HCT116 (cell line): ENCODE measurements around the gene PDP2. TPM values are rescaled to one million over a fixed set of nuclear protein-coding genes. Genes with fewer than 3 reads are reported as not detected.

ENCODE experiments used
- ATAC-seq: fragments of 200-7000 bp; cut with Tn5 transposase; 2 replicates; pipeline ENCODE4 v1.9.1; 2020; ENCODE audit warnings: mild to moderate bottlenecking, moderate library complexity
- BruUV-seq: library from RNA; stranded (reverse); fragments of 400-500 nt; replicated peaks from 2 replicates; lab custom pipeline; 2021; lab: Mats Ljungman, UMichigan
- CTCF ChIA-PET: fragments of 300-600 bp; sonication (Branson Sonifier 250); formaldehyde crosslinking; loops from one replicate; lab custom pipeline; 2021; ENCODE audit warnings: antibody characterized with exemption; lab: Charles Lee
- POLR2A ChIA-PET: fragments of 300-600, 350-600 bp; sonication (Branson Sonifier 250); formaldehyde crosslinking; loops from one replicate; lab custom pipeline; 2021; ENCODE audit warnings: antibody characterized with exemption; lab: Charles Lee
- RAD21 ChIA-PET, 2 experiments: fragments of 300-600 bp; sonication (Branson Sonifier 250); formaldehyde crosslinking; loops; one replicate each; lab custom pipeline; 2023; ENCODE audit warnings: low total read pairs in 2 of 2; ENCODE audit not compliant: uncharacterized antibody in 2 of 2, unreplicated experiment in 2 of 2, low non-redundant PET in 1 of 2; lab: Charles Lee
- DNase-seq: peaks from one replicate; pipeline ENCODE4 v3.0.0-alpha.2; 2010; ENCODE audit warnings: low read depth, low spot score
- H2AFZ ChIP-seq: fragments of 200-600 bp; shearing (Covaris generic), sonication (generic); 2 replicates; pipeline ENCODE4 v1.6.1; 2017; ENCODE audit warnings: low read depth, mixed run types, mixed read lengths, antibody characterized with exemption, low read length; ENCODE audit not compliant: poor library complexity, severe bottlenecking
- H3K27ac ChIP-seq: 2 replicates; pipeline ENCODE4 v1.5.1; 2012; ENCODE audit warnings: low read depth, low read length
- H3K27me3 ChIP-seq: fragments of 200-600 bp; sonication (generic); 2 replicates; pipeline ENCODE4 v1.6.1; 2016; ENCODE audit warnings: mixed run types, low read length, mixed read lengths; ENCODE audit not compliant: insufficient read depth
- H3K36me3 ChIP-seq, 2 experiments: fragments of 200-500 bp in 1 of 2; fragments of 200-600 bp in 1 of 2; sonication (Bioruptor generic) in 1 of 2; sonication (generic) in 1 of 2; 2 replicates each; pipeline versions ENCODE4 v1.5.1 to v1.6.1; 2014 to 2016; ENCODE audit warnings: low read length in 2 of 2, inconsistent platforms in 1 of 2, mixed read lengths in 1 of 2, mixed run types in 1 of 2; ENCODE audit not compliant: insufficient read depth in 2 of 2, control insufficient read depth in 1 of 2
- H3K4me1 ChIP-seq, 2 experiments: fragments of 200-600 bp in 1 of 2; sonication (generic) in 1 of 2; 2 replicates each; pipeline versions ENCODE4 v1.5.1 to v1.6.1; 2012 to 2017; ENCODE audit warnings: low read length in 2 of 2, inconsistent platforms in 1 of 2, mild to moderate bottlenecking in 1 of 2, mixed read lengths in 1 of 2, mixed run types in 1 of 2, moderate library complexity in 1 of 2; ENCODE audit not compliant: insufficient read depth in 2 of 2, control insufficient read depth in 1 of 2
- H3K4me2 ChIP-seq: fragments of 200-600 bp; sonication (generic); 2 replicates; pipeline ENCODE4 v1.6.1; 2017; ENCODE audit warnings: mixed run types, low read length, mixed read lengths
- H3K4me3 ChIP-seq, 2 experiments: fragments of 200-600 bp in 1 of 2; sonication (generic) in 1 of 2; replicated peaks in 1 of 2; 2 replicates each; pipeline ENCODE4 v1.5.1; 2011 to 2016; ENCODE audit warnings: low read length in 2 of 2, control low read depth in 1 of 2, low read depth in 1 of 2, mild to moderate bottlenecking in 1 of 2, mixed read lengths in 1 of 2, mixed run types in 1 of 2
- H3K79me2 ChIP-seq: fragments of 200-600 bp; sonication (generic); 2 replicates; pipeline ENCODE4 v1.6.1; 2017; ENCODE audit warnings: mild to moderate bottlenecking, mixed run types, low read length, moderate library complexity, mixed read lengths; ENCODE audit not compliant: insufficient read depth
- H3K9ac ChIP-seq: fragments of 200-600 bp; sonication (generic); 2 replicates; pipeline ENCODE4 v1.6.1; 2016; ENCODE audit warnings: low read length, mixed read lengths
- H3K9me2 ChIP-seq: fragments of 200-600 bp; sonication (generic), shearing (Covaris generic); 2 replicates; pipeline ENCODE4 v1.6.1; 2017; ENCODE audit warnings: mixed run types, mild to moderate bottlenecking, moderate library complexity; ENCODE audit not compliant: insufficient read depth
- H3K9me3 ChIP-seq, 2 experiments: fragments of 200-500 bp in 1 of 2; fragments of 200-600 bp in 1 of 2; sonication (Bioruptor generic) in 1 of 2; sonication (generic) in 1 of 2; 2 replicates each; pipeline ENCODE4 v1.6.1; 2014 to 2017; ENCODE audit warnings: low read length in 2 of 2, mixed read lengths in 2 of 2, inconsistent platforms in 1 of 2, low read depth in 1 of 2, mild to moderate bottlenecking in 1 of 2, mixed run types in 1 of 2, moderate library complexity in 1 of 2; ENCODE audit not compliant: control insufficient read depth in 1 of 2, insufficient read depth in 1 of 2
- H4K20me1 ChIP-seq: fragments of 200-600 bp; sonication (generic), shearing (Covaris generic); 2 replicates; pipeline ENCODE4 v1.6.1; 2017; ENCODE audit warnings: mixed run types, mild to moderate bottlenecking, moderate library complexity; ENCODE audit not compliant: insufficient read depth
- ATF3 ChIP-seq: IDR thresholded peaks from 2 replicates; pipeline ENCODE4 v1.6.1; 2012
- CBX3 ChIP-seq: IDR thresholded peaks from 2 replicates; pipeline ENCODE4 v1.6.1; 2012; ENCODE audit warnings: low read depth
- CTCF ChIP-seq, 3 experiments: fragments of 200-600 bp in 1 of 3; sonication (generic) in 1 of 3; IDR thresholded peaks in 2 of 3; conservative IDR thresholded peaks in 1 of 3; 2 replicates each; pipeline ENCODE4 v1.5.1; 2012 to 2017; ENCODE audit warnings: low read depth in 2 of 3, low read length in 2 of 3, antibody characterized with exemption in 1 of 3, borderline replicate concordance in 1 of 3, control low read depth in 1 of 3, mild to moderate bottlenecking in 1 of 3, mixed read lengths in 1 of 3, mixed run types in 1 of 3, moderate library complexity in 1 of 3; ENCODE audit not compliant: insufficient read depth in 1 of 3
- EGR1 ChIP-seq: IDR thresholded peaks from 2 replicates; pipeline ENCODE4 v1.6.1; 2012; ENCODE audit warnings: low read depth
- ELF1 ChIP-seq: IDR thresholded peaks from 2 replicates; pipeline ENCODE4 v1.6.1; 2012; ENCODE audit warnings: low read depth, borderline replicate concordance
- MAX ChIP-seq: IDR thresholded peaks from 2 replicates; pipeline ENCODE4 v1.6.1; 2012
- POLR2A ChIP-seq: IDR thresholded peaks from 2 replicates; pipeline ENCODE4 v1.7.0; 2011; ENCODE audit warnings: borderline replicate concordance; ENCODE audit not compliant: insufficient read depth, insufficient read length; ENCODE audit errors: extremely low read depth
- POLR2AphosphoS5 ChIP-seq: IDR thresholded peaks from 2 replicates; pipeline ENCODE4 v1.6.1; 2011; ENCODE audit warnings: mild to moderate bottlenecking, low read depth, low read length, moderate library complexity
- SRF ChIP-seq: IDR thresholded peaks from 2 replicates; pipeline ENCODE4 v1.6.1; 2012; ENCODE audit warnings: low read depth
- TCF7L2 ChIP-seq: IDR thresholded peaks from 2 replicates; pipeline ENCODE4 v1.7.0; 2011; ENCODE audit warnings: borderline replicate concordance, inconsistent platforms; ENCODE audit not compliant: insufficient read depth, insufficient read length; ENCODE audit errors: extremely low read depth
- ZFX ChIP-seq: fragments of 450-650 bp; IDR thresholded peaks from 2 replicates; pipeline ENCODE4 v1.6.1; 2017
- intact Hi-C: fragments of 100-400 bp; cut with micrococcal nuclease; formaldehyde crosslinking; loops from 2 replicates; pipeline ENCODE4 v1.10.0; 2022
- total RNA-seq: library from RNA; stranded (reverse); gene quantifications from one replicate; pipeline ENCODE4 v1.2.1, GENCODE V29; 2021; ENCODE audit not compliant: unreplicated experiment
- TF ChIP-seq, protein P1 (sequence below): IDR thresholded peaks from 2 replicates; pipeline ENCODE4 v1.6.1; 2011; ENCODE audit warnings: mild to moderate bottlenecking, low read length, moderate library complexity; ENCODE audit not compliant: insufficient replicate concordance; ENCODE audit errors: extremely low read depth

PDP2 gene
- total RNA-seq, 1 experiment from 2014 or later, result 19.9 TPM

DNA sequence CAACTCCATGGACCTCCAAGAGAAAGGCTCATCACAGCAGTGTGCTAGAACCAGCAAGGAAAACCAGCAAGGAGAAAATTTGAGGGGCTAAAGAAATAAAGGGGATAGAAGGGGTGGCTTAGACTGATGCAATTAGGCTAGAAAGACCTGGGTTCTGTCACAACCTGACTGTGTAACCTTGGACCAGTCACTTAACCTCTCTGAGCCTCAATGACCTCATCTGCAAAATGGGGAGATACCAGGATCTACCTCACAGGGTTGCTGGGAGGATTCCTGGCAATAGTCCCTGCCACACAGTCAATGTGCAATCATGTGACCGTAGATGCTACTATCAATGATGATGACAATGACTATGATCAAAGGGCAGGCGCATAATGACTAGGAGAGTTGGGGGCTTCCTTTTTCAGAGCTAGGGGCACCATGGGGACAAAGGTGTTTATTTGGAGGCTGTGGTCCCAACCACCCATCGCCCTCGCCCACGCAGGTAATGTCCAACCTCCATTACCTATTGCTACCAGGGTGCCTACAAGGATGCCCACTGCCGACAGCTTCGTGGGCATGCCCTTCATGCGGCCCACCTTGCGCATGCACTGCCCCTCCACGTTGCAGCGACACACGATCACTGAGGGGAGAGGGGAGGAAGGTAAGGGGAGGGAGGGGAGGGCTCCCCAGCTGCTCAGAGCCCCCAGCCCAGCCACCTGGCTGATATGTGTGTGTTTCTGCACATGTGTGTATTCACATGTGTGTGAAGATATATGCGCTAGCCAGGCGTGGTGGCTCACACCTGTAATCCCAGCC, 28.6 kb downstream of the PDP2 start:
- H3K27ac ChIP-seq, result no peak overlapping the region
- H3K9me2 ChIP-seq, result no peaks in the 10 kb centered on the region
- H2AFZ ChIP-seq, result no peak overlapping the region
- no peaks in the 10 kb centered on the region for H4K20me1 ChIP-seq
- DNase-seq (no peak), ATAC-seq (no peak)
- POLR2A ChIA-PET, result interaction anchor here (1.0 kb wide), 1 partner anchor 10 kb away, joined by 3 read pairs; no protein-coding TSS in a partner anchor
- H3K36me3 ChIP-seq, result no peaks in the 10 kb centered on the region
- no peak overlapping the region for H3K9ac ChIP-seq
- no peaks in the 10 kb centered on the region for H3K27me3 ChIP-seq
- intact Hi-C loops, result no loop called here
- no TSS peak for BruUV-seq
- H3K4me2 ChIP-seq, result no peak overlapping the region
- RAD21 ChIA-PET, result interaction anchor here in 1 of 2 experiments (1.2 kb wide), 1 partner anchor 20 kb away, joined by 4 read pairs; no protein-coding TSS in a partner anchor
- TF ChIP-seq CTCF (IDR thresholded peaks at IDR 0.05 in 2 of 3, conservative IDR thresholded peaks at IDR 0.05 in 1 of 3; ENCODE audit: borderline replicate concordance in 1 of 3, insufficient read depth in 1 of 3, low read depth in 2 of 3, low read length in 2 of 3), result no peak
- CTCF ChIA-PET, result interaction anchor here (1.1 to 2.2 kb wide), 10 partner anchors 9 to 52 kb away, joined by 3 to 10 read pairs (median 5); partner anchors contain the start of genes CDH16, CES3 and PDP2
- H3K4me3 ChIP-seq, result no peak overlapping the region
- H3K4me1 ChIP-seq, result peaks cover 10 to 25% of the 10 kb centered on the region in 2 experiments
- no peaks in the 10 kb centered on the region for H3K79me2 ChIP-seq
- H3K9me3 ChIP-seq, result no peaks in the 10 kb centered on the region

DNA sequence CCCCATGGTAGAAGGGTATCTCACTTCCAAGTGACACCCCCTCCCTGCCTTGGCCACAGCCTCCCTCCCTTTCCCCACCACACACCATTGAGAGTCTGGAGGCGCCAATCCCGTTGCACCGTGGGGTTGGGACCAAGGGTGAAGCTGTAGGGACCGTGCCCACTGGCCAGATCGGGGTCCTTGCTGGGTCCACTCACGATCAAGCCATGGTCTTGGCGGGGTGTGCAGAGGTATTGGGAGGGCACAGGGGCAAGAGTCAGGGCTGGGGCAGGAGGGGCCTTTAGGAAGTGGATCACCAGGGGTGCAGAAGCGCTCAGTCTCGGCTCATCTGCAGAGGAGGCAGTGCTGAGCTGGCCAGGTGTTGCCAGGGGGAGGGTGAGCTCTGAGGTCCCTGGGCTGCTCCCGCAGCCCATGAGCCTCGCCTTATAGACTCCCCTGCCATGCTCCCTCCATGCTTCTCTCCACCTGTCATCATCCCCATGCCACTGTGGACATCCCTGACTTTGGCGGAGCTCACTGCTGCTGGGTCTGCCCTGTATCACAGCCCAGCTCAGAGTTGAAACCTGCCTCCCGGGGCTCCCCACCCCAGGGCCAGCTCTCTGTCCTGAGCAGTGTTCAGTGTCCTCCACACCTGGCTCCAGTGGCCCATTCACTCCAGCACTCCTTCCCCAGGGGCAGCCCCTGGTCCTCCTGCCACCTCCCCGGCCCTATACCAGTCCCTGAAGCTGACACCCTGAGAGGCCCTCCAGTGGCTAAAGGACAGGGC, 30.0 kb downstream of the PDP2 start:
- CTCF ChIA-PET, result interaction anchor here (0.8 to 2.2 kb wide), 12 partner anchors 8 to 51 kb away, joined by 3 to 10 read pairs (median 5); partner anchors contain the start of genes CDH16, CES3 and PDP2
- H3K9ac ChIP-seq, result no peak overlapping the region
- RAD21 ChIA-PET, result interaction anchor here (0.8 to 1.2 kb wide), 2 partner anchors 19 to 463 kb away, joined by 3 to 4 read pairs; no protein-coding TSS in a partner anchor
- TF ChIP-seq SRF, result no peak
- TF ChIP-seq ELF1, result no peak
- TF ChIP-seq ZFX, result no peak
- TF ChIP-seq POLR2AphosphoS5, result no peak
- no peak for TF ChIP-seq EGR1
- TF ChIP-seq, protein P1, sequence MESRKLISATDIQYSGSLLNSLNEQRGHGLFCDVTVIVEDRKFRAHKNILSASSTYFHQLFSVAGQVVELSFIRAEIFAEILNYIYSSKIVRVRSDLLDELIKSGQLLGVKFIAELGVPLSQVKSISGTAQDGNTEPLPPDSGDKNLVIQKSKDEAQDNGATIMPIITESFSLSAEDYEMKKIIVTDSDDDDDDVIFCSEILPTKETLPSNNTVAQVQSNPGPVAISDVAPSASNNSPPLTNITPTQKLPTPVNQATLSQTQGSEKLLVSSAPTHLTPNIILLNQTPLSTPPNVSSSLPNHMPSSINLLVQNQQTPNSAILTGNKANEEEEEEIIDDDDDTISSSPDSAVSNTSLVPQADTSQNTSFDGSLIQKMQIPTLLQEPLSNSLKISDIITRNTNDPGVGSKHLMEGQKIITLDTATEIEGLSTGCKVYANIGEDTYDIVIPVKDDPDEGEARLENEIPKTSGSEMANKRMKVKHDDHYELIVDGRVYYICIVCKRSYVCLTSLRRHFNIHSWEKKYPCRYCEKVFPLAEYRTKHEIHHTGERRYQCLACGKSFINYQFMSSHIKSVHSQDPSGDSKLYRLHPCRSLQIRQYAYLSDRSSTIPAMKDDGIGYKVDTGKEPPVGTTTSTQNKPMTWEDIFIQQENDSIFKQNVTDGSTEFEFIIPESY, result no peak
- no peak for TF ChIP-seq CBX3
- TF ChIP-seq ATF3, result no peak
- TF ChIP-seq POLR2A, result no peak
- TF ChIP-seq TCF7L2, result no peak
- TF ChIP-seq MAX, result no peak

More for the DNA sequence above, 30.0 kb downstream of the PDP2 start:
- Histone ChIP-seq H3K4me2 (no peak overlapping the region), H3K36me3 (no peaks in the 10 kb centered on the region), H2AFZ (no peak overlapping the region), H3K27ac (no peak overlapping the region), H3K4me1 (peaks cover 7 to 20% of the 10 kb centered on the region in 2 experiments), H3K9me3 (no peaks in the 10 kb centered on the region), H4K20me1 (no peaks in the 10 kb centered on the region), H3K4me3 (no peak overlapping the region), H3K79me2 (no peaks in the 10 kb centered on the region), H3K9me2 (no peaks in the 10 kb centered on the region), H3K27me3 (no peaks in the 10 kb centered on the region)
- intact Hi-C loops, result no loop called here
- ATAC-seq (no peak), DNase-seq (no peak)
- no TSS peak for BruUV-seq
- POLR2A ChIA-PET, result interaction anchor here (1.0 kb wide), 1 partner anchor 9 kb away, joined by 3 read pairs; no protein-coding TSS in a partner anchor
